Right lobe of liver (tissue), 4 donors: Measurements from ENCODE around the gene TWF2.
A peak's percentile ranks its signal among the peaks of the same experiment; 100 is the strongest.

Experiments
- CTCF ChIP-seq, 4 donors: fragments of 200-600 bp in 3 of 4; fragments of 450-650 bp in 1 of 4; IDR thresholded peaks; one replicate each; pipeline versions ENCODE4 v1.5.1 to v1.8.0; 2016 to 2022; ENCODE audit warnings: antibody characterized with exemption in 4 of 4, mild to moderate bottlenecking in 2 of 4
- POLR2A ChIP-seq: fragments of 450-650 bp; IDR thresholded peaks from one replicate; pipeline ENCODE4 v1.6.1; 2017; ENCODE audit warnings: antibody characterized with exemption, mild to moderate bottlenecking
- donor health status: DM: no; HTN: no; CAD: no.
- donor health status: DM: no; HTN: no; CAD: no.
- donor health status: DM: no; HTN: yes; CAD: no.

DNA sequence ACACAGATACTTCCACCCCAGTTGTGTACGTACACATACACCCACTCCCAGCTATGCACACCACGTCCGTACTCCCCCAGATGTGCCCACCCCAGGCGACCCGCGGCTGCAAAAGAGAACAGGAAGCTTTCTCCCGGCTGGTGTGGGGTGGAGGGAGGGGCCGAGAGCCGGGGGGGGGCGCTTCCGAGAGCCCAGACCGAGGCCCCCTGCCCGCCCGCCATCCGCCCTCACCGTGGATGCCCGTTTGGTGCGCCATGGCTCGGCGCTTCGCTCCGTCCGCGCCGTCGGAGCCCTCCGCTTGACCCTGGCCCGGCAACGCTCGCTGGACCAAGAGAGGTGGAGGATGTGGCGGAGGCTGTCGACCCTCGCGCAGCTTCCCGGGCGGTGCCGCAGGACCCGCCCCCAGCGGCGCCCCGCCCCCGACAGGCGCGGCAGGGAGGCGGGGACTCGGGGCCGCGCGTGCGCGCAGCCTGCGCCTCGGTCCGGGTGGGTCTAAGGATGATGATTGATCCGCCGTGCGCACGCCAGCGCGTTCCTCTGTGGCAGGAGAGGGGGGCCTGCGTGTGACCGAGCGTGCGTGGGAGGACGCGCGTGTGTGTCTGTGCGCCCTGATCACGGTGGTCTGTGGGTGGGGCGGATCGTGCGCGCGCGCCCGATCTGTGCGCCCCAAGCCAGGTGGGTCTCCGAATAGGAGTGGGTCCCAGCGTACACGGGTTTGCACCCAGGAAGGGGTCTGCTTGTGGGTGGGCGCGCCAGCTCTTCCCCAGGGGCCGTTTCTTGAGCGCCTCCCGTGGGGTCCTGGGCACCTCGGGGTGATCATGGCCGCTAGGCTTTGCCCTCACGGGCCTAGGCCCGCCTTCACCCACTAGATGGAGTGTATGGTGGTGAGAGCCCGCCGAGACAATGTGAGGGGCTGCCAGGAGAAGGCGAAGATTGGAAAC, at the start of gene TWF2:
- TF ChIP-seq CTCF (IDR thresholded peaks at IDR 0.05) = peak; percentile 25 to 34 (median 30)
- TF ChIP-seq POLR2A = peak; percentile 54
